Duodenal mucosa (tissue), 2 donors: ENCODE measurements around the gene CFAP46.

Experiments
- H3K27ac ChIP-seq: one replicate; pipeline ENCODE4 v1.7.0; 2013; ENCODE audit warnings: low read depth, low read length
- H3K27me3 ChIP-seq, 2 donors: one replicate each; pipeline ENCODE4 v1.7.0; 2013; ENCODE audit warnings: low read length in 2 of 2, control low read depth in 1 of 2; ENCODE audit not compliant: insufficient read depth in 2 of 2, control insufficient read depth in 1 of 2
- H3K36me3 ChIP-seq, 2 donors: one replicate each; pipeline ENCODE4 v1.7.0; 2013; ENCODE audit warnings: low read length in 2 of 2, control low read depth in 1 of 2; ENCODE audit not compliant: insufficient read depth in 2 of 2, control insufficient read depth in 1 of 2
- H3K4me1 ChIP-seq, 2 donors: one replicate each; pipeline ENCODE4 v1.7.0; 2013; ENCODE audit warnings: low read length in 2 of 2, control low read depth in 1 of 2; ENCODE audit not compliant: insufficient read depth in 2 of 2, control insufficient read depth in 1 of 2
- H3K4me3 ChIP-seq, 2 donors: one replicate each; pipeline ENCODE4 v1.7.0; 2013; ENCODE audit warnings: low read length in 2 of 2, low read depth in 1 of 2
- H3K9ac ChIP-seq, 2 donors: one replicate each; pipeline ENCODE4 v1.7.0; 2013; ENCODE audit warnings: low read length in 2 of 2, low read depth in 1 of 2
- H3K9me3 ChIP-seq, 2 donors: one replicate each; pipeline ENCODE4 v1.7.0; 2013; ENCODE audit warnings: low read length in 2 of 2, control low read depth in 1 of 2; ENCODE audit not compliant: control insufficient read depth in 1 of 2

Gene CFAP46

DNA sequence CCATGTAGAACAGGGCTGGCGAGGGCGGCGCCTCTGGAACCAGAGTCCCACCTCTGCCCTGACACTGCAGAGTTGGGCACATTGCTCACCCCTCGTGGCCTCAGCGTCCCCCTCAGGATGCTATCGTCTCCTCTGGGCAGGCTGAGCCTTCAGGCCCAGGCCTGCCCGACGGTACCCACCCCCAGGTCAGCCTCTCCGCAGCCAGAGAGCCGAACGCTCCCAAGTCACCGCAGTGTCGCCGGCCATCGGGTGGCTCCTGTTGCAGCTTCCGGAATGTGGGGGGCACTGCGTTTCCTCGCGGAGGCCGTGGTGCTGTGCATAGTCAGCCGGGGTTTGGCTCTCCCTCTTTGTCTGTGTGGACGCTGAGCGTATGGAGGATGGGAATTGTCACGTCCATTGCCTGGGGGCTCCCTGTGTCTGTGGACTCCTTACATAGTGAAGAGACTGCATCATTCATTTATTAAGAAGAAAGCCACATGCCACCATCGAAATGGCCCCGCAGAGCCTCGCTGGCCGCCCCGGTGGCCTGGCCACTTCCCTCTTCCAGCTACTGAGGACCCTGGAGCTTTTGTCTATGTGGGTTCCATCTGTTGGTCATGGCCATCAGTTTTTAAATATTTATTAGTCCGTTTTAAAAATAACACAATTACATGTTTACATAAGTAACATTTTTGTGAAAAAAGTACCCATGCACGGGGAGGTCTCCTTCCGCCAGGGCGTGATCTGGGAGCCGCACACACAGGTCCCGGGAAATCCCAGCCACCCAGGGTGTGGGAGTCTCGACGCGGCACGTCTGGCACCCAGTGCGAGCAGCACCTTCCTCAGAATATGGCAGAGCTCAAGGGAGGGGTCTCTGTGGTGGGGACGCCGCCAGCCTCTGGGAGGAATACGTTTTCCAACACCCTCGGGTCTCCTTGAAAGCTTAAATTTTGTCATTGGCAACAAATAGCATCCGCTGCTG, 172.0 kb downstream of the CFAP46 start:
- Histone ChIP-seq H3K27ac (no peak overlapping the region), H3K27me3 (no peaks in the 10 kb centered on the region), H3K36me3 (peaks cover 0 to 33% of the 10 kb centered on the region in 2 donors), H3K4me1 (peaks cover 0 to 2% of the 10 kb centered on the region in 2 donors), H3K4me3 (no peak overlapping the region), H3K9me3 (no peaks in the 10 kb centered on the region), H3K9ac (no peak overlapping the region)

DNA sequence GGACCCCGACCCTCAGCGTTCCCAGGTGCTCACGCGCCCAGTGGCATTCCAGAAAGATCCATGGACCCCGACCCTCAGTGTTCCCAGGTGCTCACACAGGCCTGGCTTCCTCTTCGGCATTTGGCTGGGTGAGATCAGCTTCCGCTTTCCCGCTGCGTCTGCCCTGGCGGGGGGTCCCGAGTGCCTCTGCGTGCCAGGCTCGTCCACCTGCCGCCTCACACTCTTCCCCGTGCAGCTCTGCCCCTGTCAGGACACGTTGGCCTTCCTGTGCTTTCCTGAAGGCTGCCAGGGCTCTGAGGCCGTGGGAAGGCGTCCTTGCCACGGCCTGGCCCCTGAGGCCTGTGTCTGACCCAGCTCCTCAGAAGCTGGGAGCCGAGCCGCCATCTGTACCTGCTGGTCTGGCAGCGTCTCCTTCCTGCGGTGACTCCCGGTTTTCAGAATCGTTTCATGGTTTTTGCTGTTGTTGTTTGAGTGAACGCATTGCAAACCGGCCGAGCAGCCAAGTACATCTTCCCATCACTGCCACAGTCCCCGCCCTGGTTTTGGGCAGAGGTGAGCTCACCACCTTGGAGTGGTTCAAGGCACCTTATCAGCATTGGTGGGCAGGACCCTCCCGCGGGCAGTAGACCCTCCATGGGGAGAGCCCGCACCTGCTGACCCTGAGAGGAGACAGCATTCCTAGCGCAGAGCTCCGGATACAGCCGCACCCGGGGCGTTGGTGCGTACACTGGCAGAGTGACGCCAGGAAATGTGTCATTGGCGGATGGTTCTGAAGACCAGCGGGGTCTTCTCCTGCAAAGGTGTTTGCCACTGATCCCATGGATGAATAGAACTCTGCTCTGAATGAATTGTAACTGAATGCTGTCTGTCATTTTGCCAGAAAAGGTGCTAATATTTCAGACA, 173.8 kb downstream of the CFAP46 start:
- Histone ChIP-seq H3K4me3 (no peak overlapping the region), H3K27ac (no peak overlapping the region), H3K9me3 (no peaks in the 10 kb centered on the region), H3K9ac (no peak overlapping the region), H3K27me3 (no peaks in the 10 kb centered on the region), H3K4me1 (no peaks in the 10 kb centered on the region), H3K36me3 (peaks cover 0 to 33% of the 10 kb centered on the region in 2 donors)

DNA sequence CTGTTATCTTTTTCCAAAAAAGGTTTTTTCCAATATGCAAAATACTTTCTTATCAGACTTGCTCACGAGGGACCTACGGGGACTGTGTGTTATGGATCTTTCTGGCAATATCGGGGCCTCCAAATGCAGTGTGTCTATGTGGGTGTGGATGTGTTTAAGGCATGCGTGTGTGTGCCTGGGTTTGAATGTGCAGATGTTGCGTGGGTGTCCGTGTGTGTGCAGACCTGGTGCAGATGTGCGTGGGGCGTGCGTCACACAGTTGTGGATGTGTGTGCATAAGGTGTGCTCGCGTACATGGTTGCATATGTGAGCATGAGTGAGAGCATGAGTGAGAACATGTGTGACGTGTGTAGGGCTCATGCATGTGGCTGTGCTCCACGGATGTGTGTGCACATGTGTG, 176.1 kb downstream of the CFAP46 start:
- H3K27ac ChIP-seq = no peak overlapping the region
- no peaks in the 10 kb centered on the region for H3K27me3 ChIP-seq
- H3K4me1 ChIP-seq = no peaks in the 10 kb centered on the region
- no peaks in the 10 kb centered on the region for H3K9me3 ChIP-seq
- H3K9ac ChIP-seq = no peak overlapping the region
- peaks cover 0 to 35% of the 10 kb centered on the region in 2 donors for H3K36me3 ChIP-seq
- no peak overlapping the region for H3K4me3 ChIP-seq

DNA sequence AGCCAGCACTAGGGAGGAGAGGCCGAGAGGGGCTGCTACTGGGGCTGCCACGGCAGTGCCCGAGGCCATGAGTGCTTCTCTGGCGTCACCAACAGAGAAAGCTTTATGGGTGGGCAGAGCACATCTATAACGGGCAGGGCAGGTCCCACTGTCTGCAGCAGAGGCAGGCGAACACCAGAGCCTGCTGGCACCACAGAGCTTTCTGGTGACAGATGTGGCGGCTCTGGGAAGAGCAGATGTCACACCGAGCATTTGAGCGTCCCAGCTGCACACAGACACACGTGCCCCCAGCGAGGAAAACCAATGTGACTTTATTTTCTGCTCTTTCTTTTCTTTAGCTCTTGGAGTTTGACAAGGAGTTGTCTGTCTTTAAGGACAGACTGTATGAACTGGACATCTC, 176.9 kb downstream of the CFAP46 start:
- H3K9ac ChIP-seq = no peak overlapping the region
- peaks cover under 1 to 33% of the 10 kb centered on the region in 2 donors for H3K36me3 ChIP-seq
- no peak overlapping the region for H3K4me3 ChIP-seq
- H3K27ac ChIP-seq = no peak overlapping the region
- H3K4me1 ChIP-seq = no peaks in the 10 kb centered on the region
- H3K27me3 ChIP-seq = no peaks in the 10 kb centered on the region
- no peaks in the 10 kb centered on the region for H3K9me3 ChIP-seq

DNA sequence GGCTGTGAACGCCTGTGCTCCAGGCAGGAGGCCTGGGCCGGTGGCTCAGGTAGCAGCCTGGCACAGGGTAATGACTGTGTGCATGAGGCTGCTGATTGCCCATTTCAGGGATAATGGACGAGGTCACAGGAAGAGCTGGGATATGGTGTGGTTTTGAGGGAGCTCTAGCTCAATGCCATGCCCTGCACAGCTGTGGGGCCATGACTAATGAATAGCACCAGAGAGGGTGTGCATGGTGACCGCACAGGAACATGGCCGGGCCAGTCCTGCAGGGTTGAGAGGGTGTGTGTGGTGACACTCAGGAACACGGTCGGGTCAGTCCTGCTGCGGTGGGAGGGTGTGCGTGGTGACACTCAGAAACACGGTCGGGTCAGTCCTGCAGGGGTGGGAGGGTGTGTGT, 178.3 kb downstream of the CFAP46 start:
- Histone ChIP-seq H3K4me3 (no peak overlapping the region), H3K9me3 (no peaks in the 10 kb centered on the region), H3K4me1 (no peaks in the 10 kb centered on the region), H3K36me3 (peaks cover 6 to 35% of the 10 kb centered on the region in 2 donors), H3K9ac (no peak overlapping the region), H3K27me3 (no peaks in the 10 kb centered on the region), H3K27ac (no peak overlapping the region)

DNA sequence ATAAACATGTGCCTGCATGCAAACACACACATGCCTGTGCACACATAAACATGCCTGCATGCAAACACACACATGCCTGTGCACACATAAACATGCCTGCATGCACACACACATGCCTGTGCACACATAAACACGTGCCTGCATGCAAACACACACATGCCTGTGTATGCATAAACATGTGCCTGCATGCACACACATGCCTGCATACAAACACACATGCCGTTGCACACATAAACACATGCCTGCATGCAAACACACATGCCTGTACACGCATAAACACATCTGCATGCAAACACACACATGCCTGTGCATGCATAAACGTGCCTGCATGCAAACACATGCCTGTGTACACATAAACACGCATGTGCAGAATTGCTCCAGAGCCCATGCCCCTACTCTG, 178.8 kb downstream of the CFAP46 start:
- H3K9me3 ChIP-seq = no peaks in the 10 kb centered on the region
- H3K27me3 ChIP-seq = no peaks in the 10 kb centered on the region
- no peak overlapping the region for H3K4me3 ChIP-seq
- H3K9ac ChIP-seq = no peak overlapping the region
- no peaks in the 10 kb centered on the region for H3K4me1 ChIP-seq
- H3K36me3 ChIP-seq = peaks cover 6 to 30% of the 10 kb centered on the region in 2 donors
- no peak overlapping the region for H3K27ac ChIP-seq

DNA sequence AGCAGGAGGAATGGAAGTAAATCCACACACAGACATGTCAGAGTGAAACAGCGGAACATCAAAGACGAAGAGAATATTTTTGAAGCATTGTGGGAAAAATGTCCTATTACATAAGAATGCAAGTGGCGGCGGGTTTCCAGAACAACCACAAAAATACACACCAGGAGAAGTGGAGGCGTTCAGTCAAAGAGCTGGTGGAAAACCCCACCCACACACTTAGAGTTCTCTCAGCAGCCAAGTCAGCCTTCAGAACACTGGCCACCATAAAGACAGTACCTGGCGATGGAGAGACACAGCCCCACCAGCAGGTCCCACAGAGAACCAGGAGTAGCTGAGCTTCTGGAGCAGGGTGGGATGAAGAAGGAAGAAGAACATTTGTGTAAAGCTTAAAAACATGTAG, 180.1 kb downstream of the CFAP46 start:
- Histone ChIP-seq H3K4me3 (no peak overlapping the region), H3K4me1 (no peaks in the 10 kb centered on the region), H3K9me3 (no peaks in the 10 kb centered on the region), H3K27me3 (no peaks in the 10 kb centered on the region), H3K27ac (no peak overlapping the region), H3K9ac (no peak overlapping the region), H3K36me3 (peaks cover 6 to 31% of the 10 kb centered on the region in 2 donors)

DNA sequence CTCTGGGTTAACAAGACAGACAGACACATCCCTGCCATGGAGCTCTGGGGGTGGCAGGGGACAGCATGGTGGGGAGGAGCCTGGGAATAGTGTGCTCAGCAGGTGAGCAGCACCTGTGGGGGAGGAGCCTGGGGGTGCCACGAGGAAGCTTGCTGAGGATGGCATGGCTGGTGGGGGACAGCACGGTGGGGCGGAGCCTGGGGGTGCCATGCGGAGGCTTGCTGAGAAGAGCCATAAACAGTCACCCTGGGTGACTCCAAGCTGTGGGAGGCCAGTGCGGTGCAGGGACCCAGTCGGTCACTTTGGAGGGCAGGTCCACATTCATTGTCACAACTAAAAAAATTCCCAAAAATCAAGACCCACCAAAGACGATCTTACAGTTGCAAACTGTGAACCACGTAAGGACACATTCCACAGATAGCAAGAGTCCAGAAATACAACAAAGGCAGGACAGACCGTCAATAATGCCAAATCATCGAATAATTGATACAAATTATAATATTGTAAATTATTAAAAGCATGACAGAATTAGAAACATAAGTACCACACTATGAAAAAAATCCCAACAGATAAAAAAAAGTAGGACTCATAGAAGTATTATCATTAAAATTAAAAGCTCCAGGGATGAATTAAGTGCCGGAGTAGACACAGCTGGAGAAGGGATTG, 180.8 kb downstream of the CFAP46 start:
- no peaks in the 10 kb centered on the region for H3K4me1 ChIP-seq
- peaks cover 6 to 32% of the 10 kb centered on the region in 2 donors for H3K36me3 ChIP-seq
- no peak overlapping the region for H3K9ac ChIP-seq
- H3K27me3 ChIP-seq = no peaks in the 10 kb centered on the region
- no peaks in the 10 kb centered on the region for H3K9me3 ChIP-seq
- H3K4me3 ChIP-seq = no peak overlapping the region
- H3K27ac ChIP-seq = no peak overlapping the region

DNA sequence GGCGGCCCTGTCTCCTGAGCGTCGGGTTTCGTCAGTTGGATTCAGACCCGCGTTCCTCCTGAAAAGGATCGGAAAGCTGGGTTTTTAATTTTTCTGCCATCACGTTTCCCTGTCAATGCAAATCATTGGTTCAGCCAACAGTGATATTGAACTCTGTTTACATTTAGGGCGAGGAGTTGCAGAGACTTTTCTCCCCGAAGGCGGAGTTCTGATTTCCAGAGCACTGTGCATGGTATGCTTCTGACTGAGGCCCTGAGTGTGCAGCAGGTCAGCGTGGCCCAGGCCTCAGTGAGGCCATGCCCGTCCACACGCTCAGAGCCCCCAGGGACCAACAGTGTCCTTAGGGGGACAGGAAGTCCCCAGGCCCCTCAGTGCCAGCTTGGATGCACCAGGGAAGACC, 183.5 kb downstream of the CFAP46 start:
- Histone ChIP-seq H3K27ac (no peak overlapping the region), H3K4me1 (no peaks in the 10 kb centered on the region), H3K9me3 (no peaks in the 10 kb centered on the region), H3K27me3 (no peaks in the 10 kb centered on the region), H3K4me3 (no peak overlapping the region), H3K36me3 (peaks cover 17 to 47% of the 10 kb centered on the region in 2 donors), H3K9ac (no peak overlapping the region)
